Neural cell (in vitro differentiated cells): ENCODE data around the gene COL25A1. TPM values are rescaled to one million over a fixed set of nuclear protein-coding genes. Genes with fewer than 3 reads are reported as not detected.

Experiments used
- polyA plus RNA-seq: library from polyadenylated mRNA; depleted of rRNA; stranded (reverse); fragments of >200 nt; gene quantifications from 2 replicates; pipeline ENCODE4 v1.2.3, GENCODE V29; 2014

The COL25A1 gene
- polyA plus RNA-seq, 1 donor from 2014 or later: 32.3 TPM

Other genes starting within 250 kb of the COL25A1 start
- 16.8 and 20.4 TPM in 2 replicates for gene SEC24B, start 131.2 kb upstream of the COL25A1 start, polyA plus RNA-seq